GM12878 (cell line): ENCODE measurements around the gene FTCDNL1. TPM values are rescaled to one million over a fixed set of nuclear protein-coding genes. Genes with fewer than 3 reads are reported as not detected.

ENCODE experiments used
- ATAC-seq: fragments of 200-7000 bp; cut with Tn5 transposase; 3 replicates; pipeline ENCODE4 v1.9.1; 2020; ENCODE audit warnings: mild to moderate bottlenecking, moderate library complexity
- BruUV-seq: library from RNA; stranded (reverse); fragments of 400-500 nt; replicated peaks from 2 replicates; lab custom pipeline; 2021; lab: Mats Ljungman, UMichigan
- CTCF ChIA-PET: fragments of 300-600 bp; sonication (Branson Sonifier 250); formaldehyde crosslinking; extraction: SDS; loops from one replicate; lab custom pipeline; 2021; ENCODE audit warnings: inconsistent platforms; lab: Yijun Ruan, JAX
- POLR2A ChIA-PET: fragments of 350-600 bp; formaldehyde crosslinking; extraction: SDS; loops from one replicate; lab custom pipeline; 2021; ENCODE audit warnings: inconsistent platforms; lab: Charles Lee
- RAD21 ChIA-PET: fragments of 300-600 bp; sonication (Branson Sonifier 250); formaldehyde crosslinking; loops from one replicate; lab custom pipeline; 2023; ENCODE audit warnings: antibody characterized with exemption; ENCODE audit not compliant: unreplicated experiment; lab: Charles Lee
- SMC1A ChIA-PET: fragments of 300-600 bp; sonication (Branson Sonifier 250); formaldehyde crosslinking; loops from one replicate; lab custom pipeline; 2023; ENCODE audit not compliant: unreplicated experiment, uncharacterized antibody; lab: Charles Lee
- DNase-seq: peaks from one replicate; pipeline ENCODE4 v3.0.0-alpha.2; 2011; ENCODE audit warnings: low read depth, low spot score
- FAIRE-seq: peaks from 3 replicates; lab custom pipeline; 2011; peaks lifted over from hg19 to GRCh38; lab: Jason Lieb, UNC
- H2AFZ ChIP-seq: 2 replicates; pipeline ENCODE4 v1.6.0; 2011; ENCODE audit warnings: low read depth, low read length, control low read depth; ENCODE audit not compliant: control insufficient read depth
- H3K27ac ChIP-seq: 2 replicates; pipeline ENCODE4 v1.5.1; 2011; ENCODE audit warnings: control low read depth; ENCODE audit not compliant: control insufficient read depth, insufficient read depth
- H3K27me3 ChIP-seq, 2 experiments: replicated peaks in 1 of 2; 2 replicates each; pipeline versions ENCODE4 v1.6.0 to v1.6.1; 2011; ENCODE audit warnings: low read length in 1 of 2; ENCODE audit not compliant: control insufficient read depth in 2 of 2, insufficient read depth in 2 of 2
- H3K36me3 ChIP-seq, 2 experiments: 2 replicates each; pipeline ENCODE4 v1.5.1; 2011; ENCODE audit warnings: low read length in 1 of 2; ENCODE audit not compliant: control insufficient read depth in 2 of 2, insufficient read depth in 2 of 2
- H3K4me1 ChIP-seq: 2 replicates; pipeline ENCODE4 v1.6.1; 2011; ENCODE audit warnings: mild to moderate bottlenecking, low read length, moderate library complexity, mixed read lengths; ENCODE audit not compliant: control insufficient read depth, insufficient read depth
- H3K4me2 ChIP-seq: 2 replicates; pipeline ENCODE4 v1.6.0; 2011; ENCODE audit warnings: control low read depth; ENCODE audit not compliant: control insufficient read depth, insufficient read depth
- H3K4me3 ChIP-seq: fragments of 200-600 bp; sonication (generic); 2 replicates; pipeline ENCODE4 v1.5.1; 2016
- H3K79me2 ChIP-seq: 2 replicates; pipeline ENCODE4 v1.6.0; 2011; ENCODE audit warnings: low read length; ENCODE audit not compliant: control insufficient read depth, insufficient read depth
- H3K9ac ChIP-seq: 2 replicates; pipeline ENCODE4 v1.8.0; 2011; ENCODE audit warnings: low read length, control low read depth, mixed read lengths; ENCODE audit not compliant: control insufficient read depth, insufficient read depth
- H3K9me3 ChIP-seq: replicated peaks from 3 replicates; pipeline ENCODE4 v1.5.1; 2011; ENCODE audit warnings: mild to moderate bottlenecking, low read length; ENCODE audit not compliant: control insufficient read depth, insufficient read depth
- H4K20me1 ChIP-seq: 2 replicates; pipeline ENCODE4 v1.6.0; 2011; ENCODE audit not compliant: control insufficient read depth, insufficient read depth
- BACH1 ChIP-seq: fragments of 450-650 bp; IDR thresholded peaks from 2 replicates; pipeline ENCODE4 v1.6.1; 2017; ENCODE audit warnings: mild to moderate bottlenecking, borderline replicate concordance
- BHLHE40 ChIP-seq, 2 experiments: fragments of 450-650 bp in 1 of 2; IDR thresholded peaks; 2 replicates each; pipeline ENCODE4 v1.6.1; 2011 to 2017; ENCODE audit warnings: low read depth in 2 of 2, borderline replicate concordance in 1 of 2, improper control_type of control experiment in 1 of 2, low read length in 1 of 2, mild to moderate bottlenecking in 1 of 2
- CBFB ChIP-seq: IDR thresholded peaks from 2 replicates; pipeline ENCODE4 v1.6.1; 2016; ENCODE audit warnings: antibody characterized with exemption, low read depth
- CEBPB ChIP-seq, 2 experiments: fragments of 150-350 bp in 1 of 2; IDR thresholded peaks; 2 replicates each; pipeline ENCODE4 v1.6.1; 2012 to 2014; ENCODE audit warnings: low read depth in 2 of 2, low read length in 2 of 2, borderline replicate concordance in 1 of 2, inconsistent platforms in 1 of 2
- CHD4 ChIP-seq: fragments of 200-600 bp; sonication (generic); IDR thresholded peaks from 2 replicates; pipeline ENCODE4 v1.6.1; 2016; ENCODE audit warnings: mild to moderate bottlenecking
- EGR1 ChIP-seq, 2 experiments: IDR thresholded peaks; 1 replicate in 1 of 2; 2 replicates in 1 of 2; pipeline ENCODE4 v1.6.1; 2011 to 2012; ENCODE audit warnings: low read depth in 2 of 2, low read length in 2 of 2, borderline replicate concordance in 1 of 2, mild to moderate bottlenecking in 1 of 2, moderate library complexity in 1 of 2
- FOXM1 ChIP-seq: IDR thresholded peaks from 2 replicates; pipeline ENCODE4 v1.6.1; 2012; ENCODE audit warnings: low read depth, mild to moderate bottlenecking, inconsistent platforms, low read length, moderate library complexity
- IKZF2 ChIP-seq, 2 experiments: fragments of 450-650 bp; IDR thresholded peaks; 2 replicates each; pipeline ENCODE4 v1.6.1; 2017; ENCODE audit warnings: mild to moderate bottlenecking in 2 of 2, moderate library complexity in 2 of 2
- IRF4 ChIP-seq: IDR thresholded peaks from 2 replicates; pipeline ENCODE4 v1.6.1; 2011; ENCODE audit warnings: low read depth, low read length
- MEF2A ChIP-seq: IDR thresholded peaks from 2 replicates; pipeline ENCODE4 v1.6.1; 2011; ENCODE audit warnings: low read depth, mild to moderate bottlenecking, low read length, moderate library complexity; ENCODE audit not compliant: insufficient read depth
- NR2F1 ChIP-seq: fragments of 450-650 bp; conservative IDR thresholded peaks from 2 replicates; pipeline ENCODE4 v1.6.1; 2017; ENCODE audit warnings: mild to moderate bottlenecking
- SUZ12 ChIP-seq: fragments of 200-600 bp; sonication (generic); IDR thresholded peaks from one replicate; pipeline ENCODE4 v1.6.1; 2018; ENCODE audit warnings: antibody characterized with exemption, mild to moderate bottlenecking; ENCODE audit not compliant: unreplicated experiment
- ZNF24 ChIP-seq: fragments of 450-650 bp; IDR thresholded peaks from 2 replicates; pipeline ENCODE4 v1.6.1; 2017; ENCODE audit warnings: antibody characterized with exemption, mild to moderate bottlenecking
- ZSCAN29 ChIP-seq: fragments of 450-650 bp; IDR thresholded peaks from 2 replicates; pipeline ENCODE4 v1.6.1; 2017; ENCODE audit warnings: mild to moderate bottlenecking, moderate library complexity
- ZZZ3 ChIP-seq: IDR thresholded peaks from 2 replicates; pipeline ENCODE4 v1.6.1; 2011; ENCODE audit warnings: low read depth; ENCODE audit not compliant: control insufficient read depth, insufficient read length
- WGBS: methylation state at CpG from one replicate; pipeline ENCODE4 v1.1.6; 2016; ENCODE audit warnings: low lambda C conversion rate; ENCODE audit not compliant: insufficient replicate concordance, insufficient coverage; ENCODE audit errors: missing lambda C conversion rate; 5-methylcytosine and 5-hydroxymethylcytosine counted together
- in situ Hi-C: fragments of 300-500 bp; cut with MboI; formaldehyde crosslinking; loops from 9 replicates; pipeline ENCODE4 v1.14.3; 2018; ENCODE audit warnings: mixed read lengths
- intact Hi-C: fragments of 100-400 bp; cut with micrococcal nuclease; formaldehyde crosslinking; loops from one replicate; pipeline ENCODE4 v1.14.2; 2022; ENCODE audit not compliant: unreplicated experiment
- polyA plus RNA-seq, 11 experiments: library from polyadenylated mRNA; depleted of rRNA in 4 of 11; unstranded in 6 of 11; stranded (reverse) in 5 of 11; fragments of >200 nt; fragmentation: Nextera tagmentation in 4 of 11; fragmentation: Illumina TruSeq in 1 of 11; extraction: Ambion mirVana in 4 of 11; extraction: Trizol in 1 of 11; gene quantifications; 1 replicate in 1 of 11; 2 replicates in 10 of 11; pipeline versions ENCODE4 v1.2.1 to v1.2.3, GENCODE V29; 2011 to 2016; ENCODE audit warnings: inconsistent platforms in 2 of 11, missing spikeins in 2 of 11, low read depth in 1 of 11
- total RNA-seq, 4 experiments: library from RNA; depleted of rRNA in 3 of 4; stranded (reverse); fragments of >200 nt in 3 of 4; fragmentation: Illumina TruSeq in 1 of 4; extraction: Trizol in 1 of 4; gene quantifications; 2 replicates each; pipeline versions ENCODE4 v1.2.1 to v1.2.3, GENCODE V29; 2013 to 2021
- TF ChIP-seq, protein P1 (sequence below): IDR thresholded peaks from 2 replicates; pipeline ENCODE4 v1.6.1; 2011; ENCODE audit warnings: mild to moderate bottlenecking, low read depth, low read length, moderate library complexity; ENCODE audit not compliant: insufficient replicate concordance

FTCDNL1 gene
- total and polyA plus RNA-seq, 10 of the 15 experiments (the other 5 are each of a cell fraction or from before 2014, with no cell fraction given), result 0.15 to 3.9 (median 2.0) TPM

DNA sequence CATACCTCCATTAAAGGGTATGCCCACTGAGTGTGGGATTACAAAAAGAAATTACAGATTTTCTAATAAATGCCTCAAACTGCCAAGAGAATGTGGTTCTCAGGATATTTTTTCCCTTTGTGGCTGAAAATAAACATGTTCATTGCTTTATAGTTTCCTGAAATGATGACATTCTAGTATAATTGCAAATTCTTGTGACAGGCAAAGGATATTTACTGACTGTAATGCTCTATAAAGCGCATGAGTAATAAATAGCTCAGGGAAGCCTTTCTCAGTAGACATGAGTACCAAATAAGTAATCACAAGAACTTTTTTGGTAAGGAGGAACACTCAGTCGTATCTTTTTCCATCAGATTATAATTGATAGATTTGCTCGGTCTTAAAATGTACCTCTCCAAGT lies 72.3 kb downstream of the FTCDNL1 start:
- TF ChIP-seq EGR1 (IDR thresholded peaks at IDR 0.05; ENCODE audit: borderline replicate concordance in 1 of 2, low read depth in 2 of 2, low read length in 2 of 2), result no peak
- TF ChIP-seq CHD4, result no peak
- Histone ChIP-seq H3K4me2 (no peak overlapping the region), H3K27ac (no peak overlapping the region), H3K9ac (no peak overlapping the region), H2AFZ (no peak overlapping the region), H3K4me3 (no peak overlapping the region), H3K36me3 (no peaks in the 10 kb centered on the region), H3K27me3 (no peaks in the 10 kb centered on the region), H4K20me1 (no peaks in the 10 kb centered on the region), H3K9me3 (no peaks in the 10 kb centered on the region), H3K4me1 (no peaks in the 10 kb centered on the region), H3K79me2 (no peaks in the 10 kb centered on the region)
- ChIA-PET CTCF (no interaction called here), RAD21 (no interaction called here), POLR2A (no interaction called here), SMC1A (no interaction called here)
- intact Hi-C loops, result no loop called here
- BruUV-seq, result no TSS peak
- no peak for DNase-seq
- FAIRE-seq, result no peak
- in situ Hi-C loops, result no loop called here
- WGBS, result 50% methylated on average over 3 of the region's 3 CpGs
- ATAC-seq, result no peak

- no peaks in the 10 kb centered on the region for H3K27me3 ChIP-seq
- no peak overlapping the region for H3K4me2 ChIP-seq
- 6% methylated on average over 2 of the region's 2 CpGs for WGBS
- in situ Hi-C loops, result no loop called here
- POLR2A ChIA-PET, result no interaction called here
- FAIRE-seq (no peak), ATAC-seq (no peak), DNase-seq (no peak)
- no peaks in the 10 kb centered on the region for H3K4me1 ChIP-seq
- RAD21 ChIA-PET, result no interaction called here
- SMC1A ChIA-PET, result no interaction called here
- intact Hi-C loops, result no loop called here
- H3K79me2 ChIP-seq, result no peaks in the 10 kb centered on the region
- no peaks in the 10 kb centered on the region for H3K36me3 ChIP-seq
- H3K4me3 ChIP-seq, result no peak overlapping the region
- no peaks in the 10 kb centered on the region for H3K9me3 ChIP-seq
- CTCF ChIA-PET, result no interaction called here
- no peak overlapping the region for H3K9ac ChIP-seq
- no TSS peak for BruUV-seq
- H4K20me1 ChIP-seq, result no peaks in the 10 kb centered on the region
- H2AFZ ChIP-seq, result no peak overlapping the region
- no peak overlapping the region for H3K27ac ChIP-seq
- no peak for TF ChIP-seq NR2F1
- TF ChIP-seq MEF2A, result no peak
- no peak for TF ChIP-seq FOXM1
- TF ChIP-seq ZSCAN29, result no peak
- no peak for TF ChIP-seq ZZZ3
- no peak for TF ChIP-seq SUZ12
- no peak for TF ChIP-seq CEBPB (IDR thresholded peaks at IDR 0.05; ENCODE audit: borderline replicate concordance in 1 of 2, low read depth in 2 of 2, low read length in 2 of 2)
- no peak for TF ChIP-seq IRF4
- TF ChIP-seq, protein P1, sequence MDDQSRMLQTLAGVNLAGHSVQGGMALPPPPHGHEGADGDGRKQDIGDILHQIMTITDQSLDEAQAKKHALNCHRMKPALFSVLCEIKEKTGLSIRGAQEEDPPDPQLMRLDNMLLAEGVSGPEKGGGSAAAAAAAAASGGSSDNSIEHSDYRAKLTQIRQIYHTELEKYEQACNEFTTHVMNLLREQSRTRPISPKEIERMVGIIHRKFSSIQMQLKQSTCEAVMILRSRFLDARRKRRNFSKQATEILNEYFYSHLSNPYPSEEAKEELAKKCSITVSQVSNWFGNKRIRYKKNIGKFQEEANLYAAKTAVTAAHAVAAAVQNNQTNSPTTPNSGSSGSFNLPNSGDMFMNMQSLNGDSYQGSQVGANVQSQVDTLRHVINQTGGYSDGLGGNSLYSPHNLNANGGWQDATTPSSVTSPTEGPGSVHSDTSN, result no peak
- no peak for TF ChIP-seq CBFB
- TF ChIP-seq BHLHE40 (IDR thresholded peaks at IDR 0.05; ENCODE audit: borderline replicate concordance in 1 of 2, low read depth in 2 of 2, low read length in 1 of 2), result no peak
- TF ChIP-seq ZNF24, result no peak
- TF ChIP-seq BACH1, result no peak
- no peak for TF ChIP-seq IKZF2 (IDR thresholded peaks at IDR 0.05)
Observed at GRCh38 chr2:199777916-199778315, 73.1 kb downstream of the FTCDNL1 start.
